SKM-1 (cell line): ENCODE results near the gene LDAF1.
"Not testable (repeated sequence)": the region's sequence is repeated elsewhere in the genome, so short reads cannot be mapped to it uniquely, and the experiment has no call there.

Source experiments
- DNase-seq: peaks from one replicate; lab custom pipeline; 2025; ENCODE audit not compliant: unreplicated experiment; lab: John Stamatoyannopoulos, UW

LDAF1 gene

GRCh38 chr16:21158208-21159110 lies at the start of gene LDAF1:
TSS of gene LDAF1 (plus strand) at chr16:21158674. CDS start at chr16:21161183, 2,509 bp downstream.
- DNase-seq: peak; percentile 78

- not testable (repeated sequence) for DNase-seq
Measured at GRCh38 chr16:21115551-21115950, 42.9 kb upstream of the LDAF1 start.

GRCh38 chr16:21116148-21116693 lies 42.3 kb upstream of the LDAF1 start:
- DNase-seq: peak; percentile 59

GRCh38 chr16:21117567-21117966 lies 40.9 kb upstream of the LDAF1 start:
- no peak for DNase-seq

- no peak for DNase-seq
Measured at GRCh38 chr16:21120976-21121520, 37.4 kb upstream of the LDAF1 start.

- no peak for DNase-seq
Measured at GRCh38 chr16:21125191-21125590, 33.3 kb upstream of the LDAF1 start.

GRCh38 chr16:21126518-21126917 lies 32.0 kb upstream of the LDAF1 start:
- no peak for DNase-seq

- no peak for DNase-seq
Measured at GRCh38 chr16:21128991-21129390, 29.5 kb upstream of the LDAF1 start.

GRCh38 chr16:21130811-21131210 lies 27.7 kb upstream of the LDAF1 start:
- DNase-seq: no peak

- DNase-seq: no peak
Measured at GRCh38 chr16:21134053-21134452, 24.4 kb upstream of the LDAF1 start.

- DNase-seq: no peak
Measured at GRCh38 chr16:21145738-21146137, 12.7 kb upstream of the LDAF1 start.

GRCh38 chr16:21150375-21151001 lies 8.0 kb upstream of the LDAF1 start, which contains the start of gene DNAH3:
TSS of gene DNAH3 (minus strand) at chr16:21150846. CDS start at chr16:21150319, 527 bp downstream.
- no peak for DNase-seq

- DNase-seq: not testable (repeated sequence)
Measured at GRCh38 chr16:21152160-21153030, 6.1 kb upstream of the LDAF1 start.

- DNase-seq: not testable (repeated sequence)
Measured at GRCh38 chr16:21153124-21153729, 5.2 kb upstream of the LDAF1 start.

- not testable (repeated sequence) for DNase-seq
Measured at GRCh38 chr16:21156011-21156410, 2.5 kb upstream of the LDAF1 start.

- no peak for DNase-seq
Measured at GRCh38 chr16:21156767-21157467, 1.6 kb upstream of the LDAF1 start.

- DNase-seq: no peak
Measured at GRCh38 chr16:21157632-21158031, 842 bp upstream of the LDAF1 start.

- no peak for DNase-seq
Measured at GRCh38 chr16:21159281-21159951, 942 bp downstream of the LDAF1 start.

- no peak for DNase-seq
Measured at GRCh38 chr16:21160276-21160675, 1.8 kb downstream of the LDAF1 start.
